DOHH2 (cell line): ENCODE data around the gene AP1G2.

Experiments used
- H3F3A ChIP-seq: fragments of 200-600 bp; sonication (generic), shearing (Covaris generic); 2 replicates; pipeline ENCODE4 v1.6.0; 2016; ENCODE audit warnings: antibody characterized with exemption, mild to moderate bottlenecking; ENCODE audit not compliant: control insufficient read depth, insufficient read depth
- H3K27ac ChIP-seq: fragments of 200-600 bp; sonication (generic); 2 replicates; pipeline ENCODE4 v1.5.1; 2014; ENCODE audit warnings: low read depth, mild to moderate bottlenecking, low read length, moderate library complexity
- H3K27me3 ChIP-seq: fragments of 200-600 bp; sonication (generic); 2 replicates; pipeline ENCODE4 v1.6.1; 2014; ENCODE audit warnings: mild to moderate bottlenecking, low read length, mixed read lengths; ENCODE audit not compliant: control insufficient read depth
- H3K36me3 ChIP-seq: fragments of 200-600 bp; sonication (generic); 2 replicates; pipeline ENCODE4 v1.6.1; 2014; ENCODE audit warnings: mild to moderate bottlenecking, low read length, moderate library complexity, mixed read lengths; ENCODE audit not compliant: control insufficient read depth
- H3K4me1 ChIP-seq: fragments of 200-600 bp; sonication (generic); 2 replicates; pipeline ENCODE4 v1.6.1; 2014; ENCODE audit warnings: mild to moderate bottlenecking, low read length, mixed read lengths; ENCODE audit not compliant: control insufficient read depth
- H3K4me2 ChIP-seq: fragments of 200-600 bp; sonication (generic); 2 replicates; pipeline ENCODE4 v1.6.0; 2014; ENCODE audit warnings: mild to moderate bottlenecking, low read length, moderate library complexity
- H3K4me3 ChIP-seq: fragments of 200-600 bp; sonication (generic); 2 replicates; pipeline ENCODE4 v1.5.1; 2014; ENCODE audit warnings: mild to moderate bottlenecking, low read length, mixed read lengths
- H3K79me2 ChIP-seq: fragments of 200-600 bp; sonication (generic); 2 replicates; pipeline ENCODE4 v1.6.1; 2014; ENCODE audit warnings: mild to moderate bottlenecking, low read length, mixed read lengths; ENCODE audit not compliant: control insufficient read depth
- H3K9me2 ChIP-seq: fragments of 200-600 bp; sonication (generic); replicated peaks from 2 replicates; pipeline ENCODE4 v1.6.1; 2014; ENCODE audit warnings: mild to moderate bottlenecking, low read length, mixed read lengths; ENCODE audit not compliant: control insufficient read depth
- H3K9me3 ChIP-seq: fragments of 200-600 bp; sonication (generic); 2 replicates; pipeline ENCODE4 v1.6.1; 2014; ENCODE audit warnings: antibody characterized with exemption, low read length, mixed read lengths; ENCODE audit not compliant: control insufficient read depth, insufficient read depth
- H4K20me1 ChIP-seq: fragments of 200-600 bp; sonication (generic); 2 replicates; pipeline ENCODE4 v1.6.0; 2014; ENCODE audit warnings: low read depth, mild to moderate bottlenecking, antibody characterized with exemption, low read length, moderate library complexity; ENCODE audit not compliant: control insufficient read depth, insufficient read depth
- CTCF ChIP-seq: fragments of 200-600 bp; sonication (generic); IDR thresholded peaks from one replicate; pipeline ENCODE4 v1.5.1; 2014; ENCODE audit warnings: antibody characterized with exemption, mild to moderate bottlenecking, low read depth, low read length; ENCODE audit not compliant: poor library complexity, severe bottlenecking
- EZH2phosphoT487 ChIP-seq: fragments of 200-600 bp; sonication (generic); IDR thresholded peaks from 2 replicates; pipeline ENCODE4 v1.6.1; 2017; ENCODE audit warnings: borderline replicate concordance, mild to moderate bottlenecking, antibody characterized with exemption, low read length, moderate library complexity, mixed read lengths

The AP1G2 gene

DNA sequence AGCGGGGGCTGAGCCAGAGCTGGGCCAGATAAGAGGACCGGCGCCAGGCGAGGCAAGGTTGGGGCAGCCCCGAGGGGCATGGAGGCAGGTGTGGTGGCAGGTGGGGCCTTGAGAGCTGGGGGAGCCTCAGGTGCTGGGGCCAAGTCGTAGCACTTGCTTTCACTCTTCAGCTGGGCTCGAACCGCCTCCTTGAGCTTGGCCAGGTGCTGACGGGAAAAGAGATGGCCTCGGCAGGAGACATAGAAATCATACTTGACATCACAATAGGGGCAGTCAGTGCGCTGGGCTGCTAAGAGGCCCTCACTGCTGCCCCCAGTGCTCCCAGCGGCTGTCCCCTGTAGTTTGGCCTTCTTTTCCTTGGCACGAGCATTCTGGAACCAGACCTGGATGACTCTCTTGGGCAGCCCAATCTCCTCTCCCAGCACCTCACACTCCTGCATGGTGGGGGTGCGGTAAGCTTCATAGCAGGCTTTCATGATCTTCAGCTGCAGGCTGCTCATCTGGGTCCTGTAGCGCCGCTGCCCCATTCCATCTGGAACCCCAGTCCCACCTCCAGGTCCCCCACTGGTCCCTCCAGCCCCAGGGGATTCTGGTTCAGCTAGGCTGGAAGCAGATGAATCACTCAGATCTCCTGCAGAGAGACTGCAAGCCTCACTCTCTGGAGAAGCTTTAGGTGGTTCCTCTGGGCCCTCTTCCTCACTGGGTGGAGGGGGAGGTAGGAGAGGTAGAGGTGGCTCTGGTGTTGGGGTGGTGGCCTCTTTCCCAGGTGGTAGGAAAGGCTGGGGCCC is 44.2 kb downstream of the AP1G2 start:
- no peaks in the 10 kb centered on the region for H3K4me1 ChIP-seq
- TF ChIP-seq CTCF = no peak
- H3K36me3 ChIP-seq = no peaks in the 10 kb centered on the region
- no peak overlapping the region for H3K4me3 ChIP-seq
- H3K27ac ChIP-seq = no peak overlapping the region
- no peaks in the 10 kb centered on the region for H3K9me2 ChIP-seq
- no peak overlapping the region for H3K4me2 ChIP-seq
- no peaks in the 10 kb centered on the region for H3K9me3 ChIP-seq
- H4K20me1 ChIP-seq = no peaks in the 10 kb centered on the region
- no peaks in the 10 kb centered on the region for H3K27me3 ChIP-seq
- H3K79me2 ChIP-seq = no peaks in the 10 kb centered on the region
- no peaks in the 10 kb centered on the region for H3F3A ChIP-seq

DNA sequence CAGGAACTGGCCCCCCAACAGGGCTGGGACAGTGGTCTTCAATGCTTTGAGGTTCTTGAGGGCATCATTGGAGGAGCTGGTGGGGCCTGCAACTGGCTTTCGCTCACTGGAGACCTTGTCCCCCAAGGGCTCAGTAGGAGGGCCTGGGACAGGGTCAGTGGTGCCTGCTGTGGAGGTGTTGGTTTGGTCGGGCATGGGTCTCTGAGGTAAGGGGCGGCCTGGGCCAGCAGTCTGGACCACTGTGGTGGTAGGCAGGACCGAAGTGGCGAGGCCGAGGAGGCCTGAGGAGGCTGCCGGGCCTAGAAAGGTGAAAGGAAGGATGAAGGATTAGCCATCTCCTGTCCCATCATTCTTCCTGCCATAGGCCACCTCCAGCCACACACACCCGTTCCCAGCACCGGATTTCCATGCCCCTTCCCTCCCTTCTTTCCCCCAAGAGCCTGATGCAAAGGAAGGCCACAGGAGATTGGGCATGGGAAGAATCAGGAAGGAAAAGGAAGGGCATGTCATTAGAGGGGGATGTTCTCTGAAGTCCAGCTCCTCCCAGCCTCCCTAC is 44.9 kb downstream of the AP1G2 start:
- TF ChIP-seq EZH2phosphoT487 = no peak
- TF ChIP-seq CTCF = no peak
- Histone ChIP-seq H3K9me2 (no peaks in the 10 kb centered on the region), H3K4me1 (no peaks in the 10 kb centered on the region), H3K27me3 (no peaks in the 10 kb centered on the region), H3F3A (no peaks in the 10 kb centered on the region), H3K4me3 (no peak overlapping the region), H3K36me3 (no peaks in the 10 kb centered on the region), H3K9me3 (no peaks in the 10 kb centered on the region), H4K20me1 (no peaks in the 10 kb centered on the region), H3K27ac (no peak overlapping the region), H3K4me2 (no peak overlapping the region), H3K79me2 (no peaks in the 10 kb centered on the region)

DNA sequence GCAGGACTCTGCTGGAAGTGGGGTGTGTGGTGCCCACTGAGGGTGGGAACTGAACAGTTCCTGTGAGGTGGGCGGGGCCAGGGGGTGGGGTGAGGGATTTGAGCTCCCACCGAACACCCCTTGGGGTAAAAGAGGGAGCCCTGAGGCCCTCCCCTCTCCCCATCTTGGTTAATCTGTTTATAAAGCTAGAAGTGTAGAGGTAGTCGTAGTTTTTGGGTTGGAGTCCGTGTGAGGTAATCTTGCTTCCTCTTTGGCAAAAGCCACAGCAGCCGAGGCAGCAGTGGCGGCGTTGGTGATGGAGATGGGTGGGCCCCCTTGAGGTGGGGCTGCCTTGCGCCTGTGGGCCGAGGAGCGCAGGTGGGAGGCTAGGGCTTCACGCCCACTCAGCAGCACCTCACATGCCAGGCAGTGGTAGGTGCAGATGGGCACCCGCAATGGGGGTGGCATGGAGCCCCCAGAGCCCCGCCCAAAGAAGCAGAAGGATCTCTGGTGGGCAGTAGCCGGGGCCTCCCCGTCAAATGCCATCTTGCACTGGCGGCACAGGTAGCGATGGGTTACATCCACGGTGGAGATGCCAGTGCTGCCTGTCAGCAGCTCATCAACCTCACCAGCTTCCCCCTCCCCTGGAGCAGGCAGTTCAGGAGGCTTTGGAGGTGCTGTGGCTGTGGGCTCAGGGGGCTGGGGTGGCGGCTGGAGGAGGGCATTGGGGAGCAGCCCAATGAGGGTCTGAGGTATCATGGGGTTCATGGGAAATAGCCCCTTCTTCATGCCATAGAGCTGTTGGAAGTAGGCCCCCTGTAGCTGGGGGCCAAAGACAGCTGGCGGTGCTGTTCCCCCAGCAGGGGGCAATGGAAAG is 45.6 kb downstream of the AP1G2 start:
- Histone ChIP-seq H3K4me2 (no peak overlapping the region), H4K20me1 (no peaks in the 10 kb centered on the region), H3K36me3 (no peaks in the 10 kb centered on the region), H3K9me2 (no peaks in the 10 kb centered on the region), H3K4me1 (no peaks in the 10 kb centered on the region), H3K4me3 (no peak overlapping the region), H3K27ac (no peak overlapping the region), H3F3A (no peaks in the 10 kb centered on the region), H3K79me2 (no peaks in the 10 kb centered on the region), H3K9me3 (no peaks in the 10 kb centered on the region), H3K27me3 (no peaks in the 10 kb centered on the region)
- no peak for TF ChIP-seq EZH2phosphoT487
- TF ChIP-seq CTCF = no peak
